HepG2 (cell line): Measurements from ENCODE around the gene ZNF280A.

ENCODE experiments used
- NFIC ChIP-seq: IDR thresholded peaks from 2 replicates; pipeline ENCODE4 v1.6.1; 2012; ENCODE audit warnings: mild to moderate bottlenecking, low read length, inconsistent platforms
- SALL2 ChIP-seq: sonication (generic); formaldehyde crosslinking; IDR thresholded peaks from 2 replicates; pipeline ENCODE4 v1.8.1; 2023; ENCODE audit warnings: mild to moderate bottlenecking, missing genetic modification reagents, inconsistent platforms
- TF ChIP-seq, protein P1 (sequence below): sonication (generic); formaldehyde crosslinking; IDR thresholded peaks from 2 replicates; pipeline ENCODE4 v1.5.0; 2020; ENCODE audit warnings: mild to moderate bottlenecking, missing genetic modification reagents

DNA sequence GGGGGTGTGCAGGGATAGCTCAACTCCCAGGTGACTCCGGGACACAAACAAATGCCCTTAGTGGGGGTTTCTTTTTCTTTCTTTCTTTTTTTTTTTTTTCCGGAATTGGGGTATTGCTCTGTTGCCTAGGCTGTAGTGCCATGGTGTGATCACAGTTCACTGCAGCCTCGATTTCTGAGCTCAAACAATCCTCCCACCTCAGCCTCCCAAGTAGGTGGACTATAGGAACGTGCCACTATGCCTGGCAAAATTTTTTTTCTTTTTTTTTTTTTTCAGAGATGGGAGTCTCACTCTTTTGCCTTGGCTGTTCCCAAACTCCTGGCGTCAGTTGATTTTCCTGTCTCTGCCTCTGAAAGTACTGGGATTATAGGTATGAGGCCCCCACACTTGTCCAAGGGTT is 13.8 kb upstream of the ZNF280A start:
- TF ChIP-seq NFIC: no peak
- TF ChIP-seq, protein P1, sequence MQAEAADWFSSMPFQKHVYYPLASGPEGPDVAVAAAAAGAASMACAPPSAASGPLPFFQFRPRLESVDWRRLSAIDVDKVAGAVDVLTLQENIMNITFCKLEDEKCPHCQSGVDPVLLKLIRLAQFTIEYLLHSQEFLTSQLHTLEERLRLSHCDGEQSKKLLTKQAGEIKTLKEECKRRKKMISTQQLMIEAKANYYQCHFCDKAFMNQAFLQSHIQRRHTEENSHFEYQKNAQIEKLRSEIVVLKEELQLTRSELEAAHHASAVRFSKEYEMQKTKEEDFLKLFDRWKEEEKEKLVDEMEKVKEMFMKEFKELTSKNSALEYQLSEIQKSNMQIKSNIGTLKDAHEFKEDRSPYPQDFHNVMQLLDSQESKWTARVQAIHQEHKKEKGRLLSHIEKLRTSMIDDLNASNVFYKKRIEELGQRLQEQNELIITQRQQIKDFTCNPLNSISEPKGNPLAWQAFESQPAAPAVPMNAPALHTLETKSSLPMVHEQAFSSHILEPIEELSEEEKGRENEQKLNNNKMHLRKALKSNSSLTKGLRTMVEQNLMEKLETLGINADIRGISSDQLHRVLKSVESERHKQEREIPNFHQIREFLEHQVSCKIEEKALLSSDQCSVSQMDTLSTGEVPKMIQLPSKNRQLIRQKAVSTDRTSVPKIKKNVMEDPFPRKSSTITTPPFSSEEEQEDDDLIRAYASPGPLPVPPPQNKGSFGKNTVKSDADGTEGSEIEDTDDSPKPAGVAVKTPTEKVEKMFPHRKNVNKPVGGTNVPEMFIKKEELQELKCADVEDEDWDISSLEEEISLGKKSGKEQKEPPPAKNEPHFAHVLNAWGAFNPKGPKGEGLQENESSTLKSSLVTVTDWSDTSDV: no peak
- TF ChIP-seq SALL2 (CRISPR knock-in tag): no peak
